ENCODE results near the gene TBX10.
A peak's percentile ranks its signal among the peaks of the same experiment; 100 is the strongest.
"Not testable (repeated sequence)": the region's sequence is repeated elsewhere in the genome, so short reads cannot be mapped to it uniquely, and the experiment has no call there.

The TBX10 gene

DNA sequence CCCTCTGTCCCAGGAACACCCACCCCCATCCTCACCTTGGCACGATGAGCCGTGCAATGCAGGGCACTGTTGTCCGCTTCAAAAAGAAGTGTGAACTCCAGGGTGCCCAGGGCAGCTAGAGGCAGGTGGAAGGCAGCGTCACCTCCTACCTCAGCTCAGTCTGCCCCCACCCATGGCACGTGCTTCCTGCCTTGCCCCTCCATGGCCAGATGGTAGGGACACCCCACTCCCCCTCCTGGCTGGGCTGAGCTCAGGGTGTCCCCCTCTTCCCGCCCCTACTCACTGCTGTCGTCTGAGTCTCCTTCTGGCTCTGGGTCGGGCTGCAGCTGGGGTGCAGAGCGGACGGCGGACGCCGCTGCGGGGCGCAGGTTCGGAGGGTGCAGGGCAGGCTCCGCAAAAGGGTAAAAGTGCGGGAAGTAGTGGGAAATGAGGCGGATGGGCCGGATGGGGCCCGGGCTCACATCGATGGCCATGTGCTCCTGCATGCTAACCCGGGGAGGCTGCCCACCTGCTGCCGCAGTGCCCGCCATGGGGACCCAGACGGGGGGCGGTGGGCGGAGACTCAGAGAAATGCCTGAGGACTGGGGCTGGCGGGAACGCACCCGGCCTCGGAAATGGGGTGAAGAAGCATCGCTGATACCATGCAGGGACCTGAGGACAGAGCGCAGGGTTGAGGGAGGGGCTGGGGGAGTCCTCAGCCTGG, 23.7 kb downstream of the TBX10 start:
- no peak for DNase-seq (ENCODE audit: low spot score)

DNA sequence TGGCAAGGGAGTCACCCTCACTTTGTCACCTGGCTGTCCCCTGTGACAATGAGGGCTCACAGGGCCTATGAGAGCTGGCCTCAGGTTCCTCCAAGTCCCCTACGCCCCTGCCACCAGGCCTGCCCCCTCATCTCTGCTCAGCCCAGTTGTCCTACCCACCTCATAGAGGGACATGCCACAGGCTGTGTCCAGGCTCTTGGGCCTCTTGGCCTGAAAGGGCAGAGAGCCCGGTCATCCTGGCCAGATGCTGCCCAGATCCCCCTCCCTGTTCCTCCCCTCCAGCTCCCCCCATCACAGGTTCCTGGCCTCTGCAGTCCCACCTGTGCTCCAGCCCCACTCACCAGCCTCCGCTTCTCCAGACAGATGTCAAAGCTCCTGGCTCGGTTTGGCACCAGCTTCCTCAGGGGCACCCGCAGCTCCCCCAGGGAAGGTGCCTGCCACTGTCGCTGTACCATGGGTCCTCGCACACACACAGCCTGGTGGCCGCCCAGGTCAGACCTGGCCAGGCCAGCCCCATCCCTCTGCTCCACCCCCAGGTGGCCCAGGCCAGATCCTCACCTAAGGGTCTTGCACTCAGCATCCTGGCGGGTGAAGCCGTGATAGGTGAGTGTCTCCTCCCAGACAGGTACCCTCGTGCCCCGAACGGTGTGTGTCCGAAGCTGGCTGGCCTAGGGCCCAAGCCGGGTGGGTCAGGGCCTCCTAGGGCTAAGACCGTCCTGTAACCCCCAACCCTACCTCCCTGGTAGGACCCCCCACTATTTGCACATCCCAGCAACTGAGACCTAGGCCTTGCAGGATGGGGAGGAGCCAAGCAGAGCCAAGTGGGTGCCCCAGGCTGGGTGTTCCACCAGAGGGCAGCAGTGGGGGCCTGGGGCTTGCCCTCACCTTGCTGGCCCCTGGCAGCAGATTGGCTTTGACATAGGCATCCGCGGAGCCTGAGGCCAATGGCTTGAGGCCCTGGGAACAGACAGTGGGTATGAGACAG, 24.5 kb downstream of the TBX10 start:
- no peak for DNase-seq (ENCODE audit: low spot score)

DNA sequence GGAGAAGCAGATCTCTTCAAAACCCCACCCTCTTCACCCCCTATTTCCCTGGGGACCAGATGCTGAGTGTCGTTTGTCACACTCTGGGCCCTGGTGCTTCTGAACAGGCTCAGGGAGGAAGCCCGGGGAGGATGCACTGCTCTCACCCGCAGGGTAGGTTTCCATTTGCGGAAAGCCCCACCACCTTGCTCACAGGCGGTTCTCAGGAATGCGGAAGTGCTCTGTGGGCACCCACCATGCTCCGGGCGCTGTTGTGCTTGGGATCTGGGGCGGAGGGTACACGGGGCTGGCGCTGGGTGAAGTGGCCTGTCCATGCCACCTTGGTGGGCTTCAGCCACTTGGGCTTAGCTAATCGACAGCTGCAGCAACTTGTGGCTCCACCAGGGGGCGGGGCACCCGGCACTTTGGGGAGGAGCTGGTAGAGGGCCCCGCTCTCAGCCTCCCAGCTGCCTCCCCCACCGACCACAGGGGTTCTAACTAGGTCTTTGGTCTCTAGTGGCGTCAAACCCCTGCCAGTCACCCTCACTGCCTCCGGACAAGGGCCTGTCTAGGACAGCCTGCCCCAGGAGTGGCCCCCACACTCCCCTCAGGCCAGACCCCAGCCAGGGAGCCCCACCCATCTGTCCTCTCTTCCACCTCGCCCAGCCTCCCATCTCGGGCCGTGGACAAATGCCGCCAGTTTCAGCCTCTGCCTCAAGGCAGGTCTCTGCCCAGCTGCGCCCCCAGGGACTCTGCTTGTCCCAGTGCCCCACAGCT, 25.4 kb downstream of the TBX10 start:
- DNase-seq (ENCODE audit: low spot score), result peak; percentile 37

DNA sequence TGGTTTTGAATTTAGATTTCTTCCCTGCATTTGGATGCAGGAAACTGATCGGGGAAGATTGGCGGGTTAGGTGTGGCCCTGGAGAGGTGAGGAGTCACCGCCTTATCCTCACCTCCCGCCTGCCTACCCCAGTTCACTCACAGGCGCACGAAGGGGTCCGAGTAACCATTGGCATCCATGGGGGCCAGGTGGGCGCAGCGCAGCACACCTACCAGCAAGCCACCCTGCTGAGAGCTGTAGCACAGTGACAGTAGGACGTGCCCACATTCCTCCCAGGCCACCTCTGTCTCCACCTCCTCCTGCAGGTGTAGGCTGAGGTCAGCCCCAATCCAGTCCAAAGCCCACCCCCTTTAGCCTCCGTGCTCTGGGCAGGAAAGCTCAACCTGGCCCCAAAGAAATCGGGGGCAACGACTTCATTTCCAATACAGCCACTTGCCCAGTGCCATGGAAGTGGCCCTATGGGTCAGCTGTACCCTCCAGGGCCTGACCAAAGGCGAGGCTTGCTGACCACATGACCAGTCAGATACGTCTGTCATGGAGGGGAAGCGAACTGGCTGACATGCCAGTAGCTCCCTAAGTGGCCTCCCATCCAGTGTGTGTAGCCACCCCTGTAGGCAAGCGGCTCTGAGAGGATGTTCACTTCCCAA, 26.1 kb downstream of the TBX10 start:
- no peak for DNase-seq (ENCODE audit: low spot score)

DNA sequence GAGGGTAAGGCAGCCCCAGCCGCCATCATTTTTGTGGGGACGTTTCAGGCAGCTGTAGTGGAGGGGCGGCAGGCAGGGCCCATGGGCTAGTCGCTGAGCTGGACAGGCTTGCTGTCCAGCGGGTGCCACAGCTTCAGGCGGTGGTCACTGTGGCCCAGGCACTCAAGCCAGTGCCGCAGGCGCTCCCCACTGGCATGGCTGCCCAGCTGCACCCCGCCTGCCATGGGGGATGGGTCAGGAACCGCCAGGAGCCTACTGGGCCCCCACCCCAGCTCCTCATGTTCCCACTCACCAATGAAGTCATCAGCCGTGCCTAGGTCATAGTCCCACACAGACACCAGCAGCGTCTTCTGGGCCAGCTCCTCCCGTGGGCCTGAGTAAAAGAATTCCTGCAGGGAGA, 26.8 kb downstream of the TBX10 start:
- no peak for DNase-seq (ENCODE audit: low spot score)

DNA sequence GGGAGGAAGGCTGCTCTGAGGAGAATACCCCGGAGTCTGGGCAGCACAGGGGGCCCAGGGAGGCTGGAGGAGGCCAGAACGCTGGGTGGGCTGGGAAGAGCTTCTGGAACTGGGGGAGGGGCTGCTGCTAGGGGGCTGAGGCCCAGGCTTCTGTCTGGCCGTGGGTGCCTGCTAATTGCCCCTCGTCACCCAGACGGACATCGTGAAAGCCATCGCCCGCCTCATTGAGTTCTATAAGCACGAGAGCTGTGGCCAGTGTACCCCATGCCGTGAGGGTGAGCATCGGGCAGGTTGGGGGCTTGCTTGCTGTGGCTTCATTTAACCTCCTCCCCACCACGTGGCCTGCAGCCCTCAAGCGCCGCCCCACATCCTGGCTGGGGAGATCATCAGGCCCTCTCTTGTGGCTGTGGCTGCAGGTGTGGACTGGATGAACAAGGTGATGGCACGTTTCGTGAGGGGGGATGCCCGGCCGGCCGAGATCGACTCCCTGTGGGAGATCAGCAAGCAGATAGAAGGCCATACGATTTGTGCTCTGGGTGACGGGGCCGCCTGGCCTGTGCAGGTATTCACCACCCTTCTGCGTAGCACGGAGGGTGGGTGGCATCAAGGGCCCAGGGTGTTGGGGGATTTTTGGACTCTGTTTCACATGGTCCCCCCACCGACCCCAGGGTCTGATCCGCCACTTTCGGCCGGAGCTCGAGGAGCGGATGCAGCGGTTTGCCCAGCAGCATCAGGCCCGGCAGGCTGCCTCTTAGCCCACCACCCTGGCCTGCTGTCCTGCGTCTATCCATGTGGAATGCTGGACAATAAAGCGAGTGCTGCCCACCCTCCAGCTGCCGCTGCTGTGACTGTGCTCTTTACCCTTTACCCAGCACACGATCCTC, 27.6 kb downstream of the TBX10 start:
- no peak for DNase-seq (ENCODE audit: low spot score)

DNA sequence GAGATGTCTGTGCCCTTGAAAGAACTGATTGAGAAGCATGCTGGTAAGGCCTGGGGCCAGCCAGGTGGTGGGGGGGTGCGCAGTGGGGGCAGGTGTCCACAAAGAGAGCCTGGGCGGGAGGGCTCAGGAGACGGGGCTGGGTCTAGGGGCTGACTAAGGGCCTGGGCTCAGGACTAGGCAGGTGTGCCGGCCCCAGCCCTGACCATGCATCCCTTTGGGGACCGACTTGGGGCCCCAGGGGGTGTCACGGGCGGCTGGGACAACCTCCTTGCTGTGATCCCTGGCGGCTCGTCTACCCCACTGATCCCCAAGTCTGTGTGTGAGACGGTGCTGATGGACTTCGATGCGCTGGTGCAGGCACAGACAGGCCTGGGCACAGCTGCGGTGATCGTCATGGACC, 28.4 kb downstream of the TBX10 start:
- DNase-seq (ENCODE audit: low spot score), result no peak

DNA sequence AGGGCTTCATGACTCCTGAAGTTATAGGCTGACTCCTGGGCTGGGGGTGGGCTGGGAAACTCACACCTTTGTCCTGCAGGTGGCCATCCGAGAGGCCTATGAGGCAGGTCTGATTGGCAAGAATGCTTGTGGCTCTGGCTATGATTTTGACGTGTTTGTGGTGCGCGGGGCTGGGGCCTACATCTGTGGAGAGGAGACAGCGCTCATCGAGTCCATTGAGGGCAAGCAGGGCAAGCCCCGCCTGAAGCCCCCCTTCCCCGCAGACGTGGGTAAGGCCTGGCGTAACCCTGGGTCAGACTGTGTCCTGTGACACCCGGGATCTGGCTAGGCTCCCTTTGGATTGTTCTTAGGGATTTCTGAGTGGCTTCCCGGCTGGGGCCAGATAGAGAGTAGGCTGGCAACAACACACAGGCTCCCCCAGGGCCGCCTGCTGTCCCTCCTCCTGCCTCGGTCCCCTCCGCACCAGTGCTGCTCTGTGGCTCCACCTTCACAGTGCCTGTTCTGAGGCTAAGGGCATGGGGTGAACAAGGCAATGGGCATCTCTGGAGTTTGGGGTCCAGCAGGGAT, 29.2 kb downstream of the TBX10 start:
- no peak for DNase-seq (ENCODE audit: low spot score)

DNA sequence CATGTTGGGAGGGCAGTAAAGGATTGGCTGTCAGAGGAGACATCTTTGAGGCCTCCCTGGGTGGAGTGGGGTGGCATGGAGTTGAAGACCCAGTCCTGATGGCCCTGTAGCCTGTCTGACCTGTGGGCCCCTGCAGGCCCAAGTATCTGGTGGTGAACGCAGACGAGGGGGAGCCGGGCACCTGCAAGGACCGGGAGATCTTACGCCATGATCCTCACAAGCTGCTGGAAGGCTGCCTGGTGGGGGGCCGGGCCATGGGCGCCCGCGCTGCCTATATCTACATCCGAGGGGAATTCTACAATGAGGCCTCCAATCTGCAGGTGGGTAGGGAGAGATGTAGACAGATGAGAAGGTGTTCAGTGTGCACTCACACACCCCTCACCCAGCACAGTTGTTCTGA, 30.2 kb downstream of the TBX10 start:
- no peak for DNase-seq (ENCODE audit: low spot score)

DNA sequence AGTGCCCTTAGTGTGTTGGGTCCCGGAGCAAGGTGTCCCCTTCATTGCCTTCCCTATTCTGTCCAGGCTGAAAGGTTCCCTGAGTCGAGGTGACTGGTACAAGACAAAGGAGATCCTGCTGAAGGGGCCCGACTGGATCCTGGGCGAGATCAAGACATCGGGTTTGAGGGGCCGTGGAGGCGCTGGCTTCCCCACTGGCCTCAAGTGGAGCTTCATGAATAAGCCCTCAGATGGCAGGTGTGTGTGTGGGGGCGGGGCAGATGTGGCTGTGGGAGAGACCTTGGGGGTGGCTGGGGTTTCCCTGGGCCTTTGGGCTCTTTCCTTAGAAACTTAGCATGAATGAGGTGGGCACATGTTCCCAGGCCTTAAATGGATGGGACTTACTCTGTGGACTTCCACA, 31.1 kb downstream of the TBX10 start:
- no peak for DNase-seq (ENCODE audit: low spot score)

DNA sequence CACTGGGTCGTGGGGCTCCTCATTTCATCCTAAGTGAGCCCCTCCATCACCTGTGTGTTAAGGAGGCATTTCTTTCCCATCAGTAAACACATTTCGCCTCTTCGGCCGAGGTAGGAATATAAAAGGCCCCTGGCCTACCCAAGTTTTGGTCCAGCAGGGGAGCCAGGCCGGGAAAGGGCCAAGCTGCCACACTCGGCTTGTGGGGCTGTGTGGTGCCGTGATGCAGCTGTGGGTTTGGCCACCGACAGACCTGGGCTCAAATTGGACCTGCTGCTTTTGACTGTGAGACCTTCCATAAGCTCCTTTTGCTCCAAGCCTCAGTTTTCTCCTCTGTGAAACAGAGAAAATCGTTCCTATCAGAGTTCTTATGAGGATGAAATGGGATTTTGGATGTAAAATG, 32.1 kb downstream of the TBX10 start:
- DNase-seq (ENCODE audit: low spot score), result no peak

DNA sequence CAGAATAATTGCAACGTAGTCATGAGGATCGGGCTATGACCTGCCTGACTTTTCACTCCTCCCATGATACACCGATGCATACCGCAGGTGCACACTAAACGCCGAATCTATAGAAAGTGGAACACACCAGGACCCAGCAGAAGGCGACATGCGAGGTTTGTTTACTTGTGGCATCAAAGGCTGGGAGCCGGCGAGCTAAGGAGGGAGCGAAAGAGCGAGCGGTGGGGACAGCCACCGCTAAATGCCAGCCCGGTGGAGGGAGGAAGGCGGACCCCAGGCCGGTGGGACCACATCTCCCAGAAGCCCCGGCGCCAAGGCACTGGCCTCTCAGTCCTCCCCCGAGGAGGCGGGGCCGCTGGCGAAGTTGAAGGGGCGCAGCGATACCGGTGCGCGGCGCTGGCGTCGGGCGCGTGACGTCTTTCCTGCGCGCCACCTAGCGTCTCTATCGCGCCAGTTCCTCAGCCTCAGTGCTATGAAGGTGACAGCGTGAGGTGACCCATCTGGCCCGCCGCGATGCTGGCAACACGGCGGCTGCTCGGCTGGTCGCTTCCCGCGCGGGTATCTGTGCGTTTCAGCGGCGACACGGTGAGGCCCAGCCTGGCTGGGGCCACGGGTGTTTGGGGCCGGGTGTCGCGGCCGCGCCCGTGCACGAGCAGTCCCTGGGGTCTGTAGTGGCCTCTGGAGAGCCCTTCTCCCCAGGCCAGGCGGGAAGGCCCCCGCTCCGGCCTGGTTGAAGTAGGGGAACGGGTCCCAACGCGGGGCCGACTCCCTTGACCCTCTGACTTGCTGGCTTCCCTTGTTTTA, 32.9 kb downstream of the TBX10 start, which contains the start of gene NDUFV1:
TSS of gene NDUFV1 (plus strand) at position 445 of the 804 bp plus-strand sequence. CDS start at position 514, 69 bp downstream.
- DNase-seq (ENCODE audit: low spot score), result peak; percentile 97

DNA sequence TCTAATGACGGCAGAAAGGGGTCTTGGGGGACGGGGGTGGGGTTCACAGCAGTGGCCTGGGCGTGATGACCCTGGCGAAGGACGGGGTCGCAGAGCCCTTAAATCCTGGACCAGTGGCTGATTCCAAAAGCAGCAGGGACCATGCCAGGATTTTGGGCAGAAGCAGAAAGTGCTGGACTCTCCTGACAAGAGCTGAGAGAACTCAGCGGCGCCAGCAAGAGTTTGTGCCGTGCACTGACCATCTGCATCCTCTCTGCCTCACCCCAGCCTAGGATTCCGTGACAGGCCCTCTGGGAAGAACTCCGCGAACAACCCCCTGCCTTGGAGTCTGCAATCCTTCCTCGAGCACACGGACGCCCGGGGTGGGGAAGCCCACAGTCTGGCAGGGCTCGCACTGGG, 33.5 kb downstream of the TBX10 start:
- no peak for DNase-seq (ENCODE audit: low spot score)

DNA sequence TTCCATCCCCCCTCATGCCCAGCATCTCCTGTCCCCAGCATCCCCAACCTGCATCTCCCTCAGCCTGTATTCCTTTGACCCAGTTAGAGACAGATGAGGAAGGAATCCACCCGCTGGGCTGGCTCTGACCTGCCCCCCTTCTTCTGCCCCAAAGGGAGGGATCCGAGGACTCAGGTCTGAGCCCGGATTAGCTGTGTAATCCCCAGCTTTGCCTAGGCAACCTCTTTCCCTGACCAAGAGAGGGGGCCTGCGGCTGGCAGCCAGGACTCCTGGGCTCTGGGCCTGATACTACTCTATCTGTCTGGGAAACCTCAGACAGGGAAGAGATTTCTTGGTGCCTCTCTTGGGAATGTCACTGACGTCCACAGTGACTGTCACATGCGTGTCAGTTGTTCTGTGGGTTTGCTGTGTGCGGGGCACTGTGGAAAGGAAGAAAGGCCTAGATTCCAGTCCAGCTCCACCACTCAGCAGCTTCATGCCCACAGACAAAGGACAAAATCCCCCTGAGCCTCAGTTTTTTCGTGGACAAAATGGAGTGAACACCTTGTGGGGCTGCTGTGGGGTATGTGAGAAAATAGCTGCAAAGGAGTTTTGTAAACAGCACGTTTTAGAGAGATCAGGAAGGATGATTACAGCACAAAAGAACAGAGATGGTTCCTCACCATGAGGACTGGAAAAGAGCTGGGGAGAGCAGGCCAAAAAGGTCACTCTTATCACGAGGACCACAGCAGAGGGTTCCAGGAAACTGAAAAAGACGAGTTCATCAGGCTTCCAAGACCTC, 34.1 kb downstream of the TBX10 start:
- no peak for DNase-seq (ENCODE audit: low spot score)

DNA sequence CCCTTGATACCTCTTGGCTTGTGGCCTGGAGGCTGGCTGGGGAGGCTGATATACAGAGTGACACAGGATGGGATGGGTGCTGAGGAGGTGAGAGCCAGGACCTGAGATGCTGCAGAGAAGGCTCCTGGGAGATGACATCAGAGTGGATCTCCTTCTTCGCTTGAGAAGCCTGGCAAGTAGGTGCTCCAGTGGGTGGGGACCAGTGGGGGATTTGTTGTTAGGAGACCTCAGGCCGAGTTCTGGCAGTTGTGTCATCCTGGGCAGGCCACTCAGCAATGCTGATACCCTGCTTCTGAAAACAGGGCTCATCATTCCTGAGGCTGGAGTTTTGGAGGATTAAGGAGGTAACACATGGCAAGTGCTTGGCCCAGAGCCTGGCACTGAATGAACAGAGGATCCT, 34.7 kb downstream of the TBX10 start:
- DNase-seq (ENCODE audit: low spot score), result no peak

DNA sequence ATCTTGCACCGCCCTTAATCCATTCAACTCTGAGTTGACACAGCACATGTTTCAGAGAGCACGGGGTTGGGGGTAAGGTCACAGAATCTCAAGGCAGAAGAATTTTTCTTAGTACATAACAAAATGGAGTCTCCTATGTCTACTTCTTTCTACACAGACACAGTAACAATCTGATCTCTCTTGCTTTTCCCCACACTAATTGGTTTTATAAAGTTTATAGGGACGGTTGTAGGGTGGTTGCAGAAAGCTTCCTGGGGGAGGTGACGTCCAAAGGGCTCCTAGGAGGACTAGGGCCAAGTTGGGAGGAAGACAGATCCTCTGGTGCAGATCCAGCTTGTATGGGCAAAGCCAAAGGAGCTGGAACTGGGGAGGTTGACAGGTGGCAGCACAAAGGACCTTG, 35.4 kb downstream of the TBX10 start:
- DNase-seq (ENCODE audit: low spot score), result not testable (repeated sequence)

DNA sequence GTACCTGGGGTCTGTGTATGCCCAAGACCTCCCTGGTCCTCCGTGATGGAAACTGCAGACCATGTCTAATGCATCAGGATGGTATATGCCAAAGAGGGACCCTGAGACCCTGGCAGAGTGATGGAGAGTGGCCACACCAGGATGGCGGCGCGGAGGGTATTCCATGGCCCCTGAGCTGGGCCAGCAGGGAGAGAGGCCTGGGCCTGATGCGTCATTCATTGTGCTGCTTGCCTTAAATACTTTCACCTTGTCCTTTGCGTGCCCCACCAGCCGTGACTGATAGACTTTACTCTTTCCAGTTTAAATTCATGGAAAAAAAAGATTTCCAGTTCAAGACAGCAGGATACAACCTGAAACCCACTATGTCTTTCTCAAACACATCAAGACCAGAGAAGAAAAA, 38.5 kb downstream of the TBX10 start:
- DNase-seq (ENCODE audit: low spot score), result no peak

DNA sequence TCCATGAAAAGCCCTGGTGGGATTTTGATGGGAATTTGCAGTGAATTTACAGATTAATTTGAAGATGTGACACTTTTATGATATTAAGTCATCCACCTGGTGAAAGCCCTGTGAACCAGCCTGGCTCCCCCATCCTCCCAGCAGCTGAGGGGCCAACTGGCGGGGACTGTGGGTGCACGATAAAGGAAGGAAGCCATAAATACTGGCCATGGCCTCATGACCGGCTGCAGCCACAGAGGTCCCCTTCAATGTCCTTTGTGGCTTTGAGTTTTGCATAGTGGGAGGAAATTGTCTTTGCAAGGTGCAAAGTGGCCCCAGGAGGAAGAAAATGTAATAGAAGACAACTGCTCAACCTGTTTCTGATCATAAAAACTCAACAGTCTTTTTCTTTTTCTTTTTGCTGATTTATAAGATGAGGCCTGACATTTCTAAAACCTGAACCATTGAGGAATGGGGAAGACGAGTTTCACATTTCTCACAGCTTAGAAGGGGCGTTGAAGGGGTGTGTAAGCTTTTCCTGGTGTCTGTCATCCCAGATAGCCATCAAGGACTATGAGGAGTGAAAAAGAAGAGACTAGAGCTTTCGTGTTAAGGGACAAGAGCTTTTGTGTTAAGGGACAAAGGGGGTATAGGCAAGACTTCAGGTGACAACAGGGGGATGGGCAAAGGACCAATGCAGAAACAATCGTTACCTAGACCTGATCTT, 39.1 kb downstream of the TBX10 start:
- no peak for DNase-seq (ENCODE audit: low spot score)
